Stimulated activated CD4-positive, alpha-beta T cell treated with anti-CD3 and anti-CD28 coated beads, Interleukin-1b, Interleukin-23, amount 100 ng/mL, for 1 hour (primary cell): Measurements from ENCODE around the gene FAT4.

Experiments
- DNase-seq, 2 donors: peaks; one replicate each; pipeline ENCODE4 v3.0.0-alpha.2; 2020; ENCODE audit warnings: low read depth in 2 of 2

The FAT4 gene, protein sequence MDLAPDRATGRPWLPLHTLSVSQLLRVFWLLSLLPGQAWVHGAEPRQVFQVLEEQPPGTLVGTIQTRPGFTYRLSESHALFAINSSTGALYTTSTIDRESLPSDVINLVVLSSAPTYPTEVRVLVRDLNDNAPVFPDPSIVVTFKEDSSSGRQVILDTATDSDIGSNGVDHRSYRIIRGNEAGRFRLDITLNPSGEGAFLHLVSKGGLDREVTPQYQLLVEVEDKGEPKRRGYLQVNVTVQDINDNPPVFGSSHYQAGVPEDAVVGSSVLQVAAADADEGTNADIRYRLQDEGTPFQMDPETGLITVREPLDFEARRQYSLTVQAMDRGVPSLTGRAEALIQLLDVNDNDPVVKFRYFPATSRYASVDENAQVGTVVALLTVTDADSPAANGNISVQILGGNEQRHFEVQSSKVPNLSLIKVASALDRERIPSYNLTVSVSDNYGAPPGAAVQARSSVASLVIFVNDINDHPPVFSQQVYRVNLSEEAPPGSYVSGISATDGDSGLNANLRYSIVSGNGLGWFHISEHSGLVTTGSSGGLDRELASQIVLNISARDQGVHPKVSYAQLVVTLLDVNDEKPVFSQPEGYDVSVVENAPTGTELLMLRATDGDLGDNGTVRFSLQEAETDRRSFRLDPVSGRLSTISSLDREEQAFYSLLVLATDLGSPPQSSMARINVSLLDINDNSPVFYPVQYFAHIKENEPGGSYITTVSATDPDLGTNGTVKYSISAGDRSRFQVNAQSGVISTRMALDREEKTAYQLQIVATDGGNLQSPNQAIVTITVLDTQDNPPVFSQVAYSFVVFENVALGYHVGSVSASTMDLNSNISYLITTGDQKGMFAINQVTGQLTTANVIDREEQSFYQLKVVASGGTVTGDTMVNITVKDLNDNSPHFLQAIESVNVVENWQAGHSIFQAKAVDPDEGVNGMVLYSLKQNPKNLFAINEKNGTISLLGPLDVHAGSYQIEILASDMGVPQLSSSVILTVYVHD (N-terminal part only)

DNA sequence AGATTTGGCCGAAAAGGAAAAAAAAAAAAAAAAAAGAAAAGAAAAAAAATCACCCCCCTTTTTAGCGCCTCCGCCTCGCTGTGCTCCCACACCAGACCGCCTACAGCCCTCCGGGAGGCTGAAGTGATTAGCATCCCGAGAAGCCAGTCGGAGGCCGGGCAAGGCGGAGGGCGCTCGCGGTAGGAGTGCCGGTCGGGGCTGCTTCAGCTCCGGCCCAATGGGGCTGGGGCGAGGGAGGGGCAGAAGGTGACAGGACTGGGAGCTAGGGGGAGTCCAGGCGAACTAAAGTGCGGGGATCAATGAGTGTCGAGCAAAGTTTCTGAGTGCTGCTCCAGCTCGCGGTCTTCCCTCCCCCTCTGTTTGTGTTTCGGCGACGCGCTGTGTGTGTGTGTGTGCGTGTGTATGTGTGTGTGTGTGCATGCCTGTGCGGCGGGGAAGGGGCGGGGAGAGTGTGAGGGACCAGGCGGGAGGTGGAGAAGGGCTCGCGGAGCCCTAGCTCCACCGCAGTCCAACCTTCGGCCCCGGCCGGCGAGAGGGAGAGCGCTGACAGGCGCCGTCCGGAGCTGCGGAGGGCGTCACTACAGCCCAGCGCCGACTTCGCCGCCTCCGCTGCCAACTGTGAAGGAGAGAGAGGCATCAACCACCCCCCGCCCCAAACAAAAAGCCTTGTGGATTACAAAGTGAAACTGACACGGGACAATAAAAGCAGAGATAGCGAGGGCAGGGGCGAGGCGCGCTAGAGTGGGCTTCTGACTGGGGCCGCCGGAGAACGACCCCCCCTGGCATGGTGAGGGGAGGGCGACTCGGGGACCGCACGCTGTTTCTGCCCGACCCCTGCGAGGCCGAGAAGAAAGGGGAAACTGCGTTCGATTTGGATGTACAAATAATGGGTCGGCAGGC lies at the start of gene FAT4:
Gene FAT4 (plus strand): TSS at position 280 of the 900 bp plus-strand sequence. CDS start 1,457 bp downstream, outside the sequence.
- DNase-seq: no peak

GRCh38 chr4:125265846-125266245 lies 48.9 kb upstream of the FAT4 start:
- no peak for DNase-seq

DNA sequence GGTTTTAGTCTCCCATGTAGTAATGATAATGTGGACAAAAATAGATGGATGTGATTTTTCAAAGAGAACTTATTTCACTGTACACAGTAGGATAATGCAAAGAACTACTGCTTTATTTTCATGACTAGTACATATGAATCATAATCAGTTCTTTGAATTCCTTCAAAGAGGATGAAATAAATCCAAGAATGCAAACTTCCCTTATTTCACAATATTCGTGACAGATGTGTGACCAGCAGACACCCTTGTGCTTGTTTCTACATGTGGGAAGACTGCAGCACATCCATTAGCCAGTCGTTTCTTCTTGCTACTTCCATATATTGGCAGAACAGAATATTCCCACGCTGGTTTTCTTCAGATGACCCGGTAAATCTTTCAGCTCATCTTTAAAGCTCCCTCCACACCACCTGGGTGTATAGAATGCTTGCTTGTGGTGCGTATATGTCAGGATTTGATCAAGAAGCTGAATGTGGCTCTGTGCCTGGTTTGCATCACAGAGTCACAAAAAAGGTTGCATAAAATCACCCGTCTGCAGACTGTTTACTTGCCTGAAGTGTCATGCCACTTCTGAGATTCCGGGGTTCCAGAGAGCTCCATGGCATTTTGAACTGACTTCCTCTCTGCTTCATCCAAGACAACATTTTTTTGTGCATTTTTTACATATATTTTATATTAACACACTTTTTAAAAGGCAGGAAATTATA lies 47.7 kb upstream of the FAT4 start:
- DNase-seq: no peak

GRCh38 chr4:125267630-125268029 lies 47.1 kb upstream of the FAT4 start:
- DNase-seq: no peak

DNA sequence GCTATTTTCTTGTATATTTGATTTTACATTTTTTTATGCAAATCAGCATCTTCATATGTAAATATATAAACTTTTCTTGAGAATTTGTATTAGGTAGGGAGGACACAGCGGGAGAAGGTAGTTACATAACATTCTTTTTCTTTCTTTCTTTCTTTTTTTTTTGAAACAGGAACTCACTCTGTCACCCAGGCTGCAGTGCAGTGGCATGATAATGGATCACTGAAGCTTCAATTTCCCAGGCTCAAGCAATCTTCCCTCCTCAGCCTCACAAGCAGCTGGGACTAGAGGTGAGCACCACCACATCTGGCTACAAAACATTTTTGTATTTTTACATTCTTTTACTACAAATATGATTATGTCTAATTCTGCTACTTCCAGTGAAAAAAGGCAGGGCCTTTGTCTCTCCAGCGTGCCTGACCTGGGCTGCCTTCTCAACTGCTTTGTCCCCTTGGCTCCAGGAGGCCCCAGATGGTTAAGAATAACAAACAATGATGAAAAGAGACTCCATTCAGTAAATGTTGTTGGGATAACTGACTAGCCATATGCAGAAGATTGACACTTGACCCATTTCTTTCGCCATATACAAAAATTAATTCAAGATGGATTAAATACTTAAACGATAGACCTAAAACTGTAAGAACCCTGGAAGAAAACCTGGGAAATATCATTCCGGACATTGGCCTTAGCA lies 46.5 kb upstream of the FAT4 start:
- DNase-seq: no peak

- no peak for DNase-seq
Measured at GRCh38 chr4:125276811-125277210, 37.9 kb upstream of the FAT4 start.

DNA sequence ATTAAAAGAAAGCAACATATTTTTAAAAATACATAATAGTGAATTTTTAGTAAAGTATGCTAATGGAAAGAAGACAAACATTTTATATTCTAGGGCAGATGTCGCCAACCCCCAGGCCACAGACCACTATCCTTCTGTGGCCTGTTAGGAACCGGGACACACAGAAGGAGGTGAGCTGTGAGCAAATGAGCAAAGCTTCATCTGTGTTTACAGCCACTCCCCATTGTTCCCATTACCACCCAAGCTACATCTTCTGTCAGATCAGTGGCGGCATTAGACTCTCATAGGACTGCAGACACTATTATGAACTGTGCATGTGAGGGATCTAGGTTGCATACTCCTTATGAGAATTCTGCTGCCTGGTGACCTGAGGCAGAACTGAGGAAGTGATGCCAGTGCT lies 37.0 kb upstream of the FAT4 start:
- no peak for DNase-seq

DNA sequence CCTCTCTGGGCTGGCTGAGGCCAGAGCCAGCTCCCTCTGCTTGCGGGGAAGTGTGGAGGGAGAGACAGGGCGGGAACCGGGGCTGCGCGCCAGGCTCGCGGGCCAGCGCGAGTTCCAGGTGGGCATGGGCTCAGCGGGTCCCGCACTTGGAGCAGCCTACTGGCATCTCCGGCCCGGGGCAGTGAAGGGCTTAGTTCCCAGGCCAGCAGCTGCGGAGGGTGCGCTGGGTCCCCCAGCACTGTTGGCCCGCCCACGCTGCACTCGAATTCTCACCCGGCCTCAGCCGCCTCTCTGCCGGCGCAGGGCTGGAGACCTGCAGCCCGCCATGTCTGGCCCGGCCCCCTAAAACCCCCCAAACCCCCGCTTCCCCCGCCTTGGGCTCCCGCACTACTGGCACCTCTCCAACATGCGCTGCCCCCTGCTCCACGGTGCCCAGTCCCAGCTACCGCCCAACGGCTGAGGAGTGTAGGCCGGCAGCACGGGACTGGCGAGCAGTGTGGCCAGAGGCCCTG lies 33.8 kb upstream of the FAT4 start:
- no peak for DNase-seq

DNA sequence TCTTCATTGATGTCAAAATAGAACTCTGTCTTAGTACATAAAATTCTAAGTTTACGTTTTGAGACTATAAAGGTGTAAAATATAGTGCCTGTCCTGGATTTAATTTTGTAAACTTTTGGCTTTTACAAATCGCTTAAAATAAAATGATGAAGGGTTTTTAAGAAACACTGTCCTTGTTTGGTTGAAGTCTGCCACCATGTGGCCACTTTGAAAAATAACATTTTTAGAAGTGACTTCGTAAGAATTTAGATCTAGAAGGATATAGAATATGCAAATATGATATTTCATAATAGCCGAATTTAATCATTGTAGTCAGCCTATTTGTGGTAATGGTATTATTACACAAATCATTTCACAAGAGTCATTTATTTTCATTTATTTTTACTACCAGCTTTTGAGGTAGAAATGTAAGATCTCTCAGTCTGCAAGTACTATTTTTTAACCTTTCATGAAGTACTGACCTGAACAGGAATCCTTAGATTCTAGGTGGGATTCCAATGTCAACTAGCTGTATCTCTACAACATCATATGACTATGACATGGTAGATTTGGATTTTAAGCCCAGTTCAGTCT lies 31.0 kb upstream of the FAT4 start:
- no peak for DNase-seq

- DNase-seq: no peak
Measured at GRCh38 chr4:125297116-125297515, 17.6 kb upstream of the FAT4 start.

- DNase-seq: no peak
Measured at GRCh38 chr4:125303058-125303457, 11.7 kb upstream of the FAT4 start.

DNA sequence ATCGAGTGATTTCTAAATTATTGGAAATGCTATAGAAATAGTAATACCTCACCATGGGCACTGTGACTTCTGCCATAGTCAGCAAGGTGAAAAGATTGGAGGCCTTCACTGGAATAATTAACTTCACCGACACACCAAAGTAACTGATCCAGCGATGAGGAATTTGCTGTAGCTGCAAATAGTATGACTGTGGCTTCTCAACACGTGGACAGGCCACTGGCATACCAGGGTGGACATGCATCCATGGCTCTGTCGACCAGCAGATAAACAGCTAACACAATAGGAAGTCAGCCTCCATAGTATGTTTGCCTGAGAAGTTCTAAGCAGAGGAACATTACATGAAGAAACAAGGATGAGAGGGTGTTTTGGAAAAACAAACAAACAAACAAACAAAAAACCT lies 10.9 kb upstream of the FAT4 start:
- DNase-seq: no peak

- no peak for DNase-seq
Measured at GRCh38 chr4:125306112-125306511, 8.6 kb upstream of the FAT4 start.

DNA sequence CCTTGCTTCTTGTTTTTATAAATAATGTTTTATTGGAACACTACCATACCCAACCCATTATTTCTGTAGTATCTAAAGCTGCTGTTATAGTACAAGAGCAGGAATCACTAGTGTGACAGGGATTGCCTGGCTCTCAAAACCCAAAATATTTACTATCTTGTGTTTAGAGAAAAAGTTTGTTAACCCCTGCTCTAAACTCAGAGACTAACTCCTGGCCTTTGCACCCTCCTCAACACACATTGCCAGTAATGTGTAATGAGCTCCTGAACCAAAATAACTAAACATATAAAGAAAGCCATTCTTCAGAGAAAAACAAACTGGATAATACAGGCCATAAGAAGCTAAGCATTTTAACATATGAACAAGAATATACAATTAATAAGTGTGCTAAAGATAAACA lies 8.2 kb upstream of the FAT4 start:
- DNase-seq: no peak

DNA sequence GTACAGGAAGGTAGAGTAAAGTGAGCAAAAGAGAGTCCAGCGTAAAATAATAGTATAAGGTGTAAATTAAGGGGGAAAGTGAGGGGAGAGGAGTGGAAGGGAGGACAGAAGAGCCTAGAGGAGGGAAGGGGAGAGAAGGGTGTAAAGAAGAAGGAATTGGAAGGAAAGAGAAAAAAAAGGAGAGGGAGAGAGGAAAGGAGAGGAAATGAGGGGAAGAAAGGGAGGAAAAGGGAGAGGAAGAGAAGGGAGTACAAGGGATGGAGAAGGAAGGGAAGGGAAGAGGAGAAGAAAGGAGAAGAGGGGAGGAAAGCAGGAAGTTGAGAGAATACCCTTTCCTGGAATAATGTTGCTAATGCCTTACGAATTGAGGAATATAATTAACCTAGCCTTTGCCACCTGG lies 3.3 kb upstream of the FAT4 start:
- no peak for DNase-seq

DNA sequence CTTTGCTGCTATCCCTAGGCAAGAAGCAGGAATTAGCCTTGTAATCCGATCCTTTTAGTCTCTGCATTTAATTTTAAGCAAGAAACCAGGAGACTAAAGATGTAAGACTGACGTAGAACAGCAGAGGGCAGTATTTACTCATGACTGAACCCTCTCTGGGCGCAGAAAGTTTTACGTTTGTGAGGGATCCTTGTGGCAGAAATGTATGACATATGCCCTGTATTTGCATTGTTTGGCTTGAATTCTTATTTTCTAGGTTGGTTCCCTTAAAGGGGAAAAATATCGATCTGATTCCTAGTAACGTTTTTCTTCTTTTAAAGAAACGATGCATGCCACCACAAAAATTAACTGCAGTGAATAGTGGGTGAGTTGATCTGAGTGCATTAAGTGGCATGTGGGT lies 1.3 kb upstream of the FAT4 start:
- DNase-seq: no peak

DNA sequence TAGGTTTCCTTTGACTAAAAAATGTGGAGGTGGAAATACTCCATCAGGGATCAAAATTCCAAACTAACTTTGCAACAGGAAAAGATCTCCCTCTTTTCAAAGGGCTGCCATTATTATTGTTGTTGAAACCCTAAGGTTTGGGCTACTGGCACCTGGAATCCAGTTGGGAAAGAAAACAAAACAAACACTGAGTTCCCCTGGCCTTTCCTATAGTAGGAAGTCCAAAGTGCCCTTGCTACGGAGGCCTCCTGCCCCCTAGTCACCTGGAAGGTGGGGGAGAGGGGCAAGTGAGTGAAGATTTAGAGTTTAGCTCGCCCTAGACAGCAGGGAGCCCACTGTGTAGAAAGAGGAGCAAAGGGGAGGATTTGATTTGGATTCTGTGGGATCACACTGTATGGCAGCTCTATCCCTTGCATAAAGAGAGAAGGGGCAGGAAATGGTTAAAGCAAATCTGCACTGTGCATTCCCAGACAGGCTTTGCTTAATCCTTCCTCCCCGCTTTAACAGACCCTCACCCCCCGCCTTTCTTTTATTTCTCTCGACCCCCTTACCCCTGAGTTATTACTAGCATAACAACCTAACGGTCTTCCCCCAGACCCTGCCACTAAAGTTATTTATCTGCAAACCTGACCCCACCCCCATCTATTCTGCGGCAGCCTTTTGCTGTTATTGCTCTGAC lies 627 bp upstream of the FAT4 start:
- DNase-seq: no peak

- no peak for DNase-seq
Measured at GRCh38 chr4:125315576-125316400, 1.0 kb downstream of the FAT4 start.
